Measurements from ENCODE around the gene PCNA.

Gene PCNA

GRCh38 chr20:5141615-5142014 is 21.9 kb upstream of the PCNA start:
- H3K4me3 ChIP-seq (replicated peaks; ENCODE audit: low read depth, low read length): no peak overlapping the region
- DNase-seq (ENCODE audit: low read depth): no peak
- TF ChIP-seq CTCF (IDR thresholded peaks at IDR 0.05; ENCODE audit: low read length, missing control alignments): no peak

GRCh38 chr20:5140195-5140594 is 20.4 kb upstream of the PCNA start:
- no peak for TF ChIP-seq CTCF (IDR thresholded peaks at IDR 0.05; ENCODE audit: low read length, missing control alignments)
- no peak overlapping the region for H3K4me3 ChIP-seq (replicated peaks; ENCODE audit: low read depth, low read length)
- DNase-seq (ENCODE audit: low read depth): no peak

GRCh38 chr20:5136096-5136495 is 16.3 kb upstream of the PCNA start:
- DNase-seq (ENCODE audit: low read depth): no peak
- no peak for TF ChIP-seq CTCF (IDR thresholded peaks at IDR 0.05; ENCODE audit: low read length, missing control alignments)
- H3K4me3 ChIP-seq (replicated peaks; ENCODE audit: low read depth, low read length): no peak overlapping the region

- TF ChIP-seq CTCF (IDR thresholded peaks at IDR 0.05; ENCODE audit: low read length, missing control alignments): no peak
- DNase-seq (ENCODE audit: low read depth): no peak
- no peak overlapping the region for H3K4me3 ChIP-seq (replicated peaks; ENCODE audit: low read depth, low read length)
Observed at GRCh38 chr20:5135363-5136012, 15.7 kb upstream of the PCNA start.

GRCh38 chr20:5133998-5134397 is 14.2 kb upstream of the PCNA start:
- DNase-seq (ENCODE audit: low read depth): no peak
- TF ChIP-seq CTCF (IDR thresholded peaks at IDR 0.05; ENCODE audit: low read length, missing control alignments): no peak
- H3K4me3 ChIP-seq (replicated peaks; ENCODE audit: low read depth, low read length): no peak overlapping the region

- H3K4me3 ChIP-seq (replicated peaks; ENCODE audit: low read depth, low read length): no peak overlapping the region
- no peak for TF ChIP-seq CTCF (IDR thresholded peaks at IDR 0.05; ENCODE audit: low read length, missing control alignments)
- DNase-seq (ENCODE audit: low read depth): no peak
Observed at GRCh38 chr20:5131502-5131901, 11.7 kb upstream of the PCNA start.

- H3K4me3 ChIP-seq (replicated peaks; ENCODE audit: low read depth, low read length): no peak overlapping the region
- TF ChIP-seq CTCF (IDR thresholded peaks at IDR 0.05; ENCODE audit: low read length, missing control alignments): no peak
- DNase-seq (ENCODE audit: low read depth): no peak
Observed at GRCh38 chr20:5128886-5129285, 9.1 kb upstream of the PCNA start.

Measured in fibroblast of pulmonary artery (primary cell).